ENCODE results near the gene PRL. TPM values are rescaled to one million over a fixed set of nuclear protein-coding genes. Genes with fewer than 3 reads are reported as not detected.

The PRL gene
- total RNA-seq, 1 experiment from 2014 or later, result not detected

- Mint-ChIP-seq H3K4me1 (ENCODE audit: insufficient read depth, unreplicated experiment) (no peaks in the 10 kb centered on the region), H3K27me3 (ENCODE audit: insufficient read depth, unreplicated experiment) (no peaks in the 10 kb centered on the region), H3K9me3 (ENCODE audit: unreplicated experiment) (no peaks in the 10 kb centered on the region), H3K4me3 (ENCODE audit: unreplicated experiment) (no peak overlapping the region), H3K36me3 (ENCODE audit: insufficient read depth, unreplicated experiment) (no peaks in the 10 kb centered on the region), H3K27ac (ENCODE audit: low read depth, unreplicated experiment) (no peak overlapping the region)
- intact Hi-C loops (cut with micrococcal nuclease), result no loop called here
- CTCF ChIA-PET, result no interaction called here
- TF ChIP-seq CTCF (IDR thresholded peaks at IDR 0.05; ENCODE audit: unreplicated experiment), result no peak
- BruUV-seq (replicated peaks), result no TSS peak
- POLR2A ChIA-PET, result no interaction called here
- no peak for DNase-seq (ENCODE audit: unreplicated experiment)
Observed at GRCh38 chr6:22290045-22290444, 6.8 kb downstream of the PRL start.

DNA sequence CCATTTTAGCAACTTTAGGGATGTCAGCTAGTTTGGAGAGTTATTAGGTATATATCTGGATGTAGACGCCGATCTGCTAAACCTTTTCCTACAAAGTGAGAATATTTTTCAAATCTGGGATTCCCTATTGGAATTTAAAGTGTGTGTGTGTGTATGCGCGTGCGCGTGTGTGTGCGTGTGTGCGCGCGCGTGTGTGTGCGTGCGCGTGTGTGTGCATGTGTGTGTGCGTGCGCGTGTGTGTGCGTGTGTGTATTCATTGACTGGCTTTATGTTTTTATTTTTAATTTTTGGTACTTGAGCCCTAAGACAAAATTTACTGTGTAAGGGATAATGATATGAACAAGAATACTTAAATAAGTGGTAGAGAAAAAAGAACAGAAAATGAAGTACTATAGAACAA is 8.1 kb downstream of the PRL start:
- CTCF ChIA-PET, result no interaction called here
- H3K36me3 Mint-ChIP-seq (ENCODE audit: insufficient read depth, unreplicated experiment), result no peaks in the 10 kb centered on the region
- DNase-seq (ENCODE audit: unreplicated experiment), result no peak
- intact Hi-C loops (cut with micrococcal nuclease), result no loop called here
- POLR2A ChIA-PET, result no interaction called here
- H3K4me3 Mint-ChIP-seq (ENCODE audit: unreplicated experiment), result no peak overlapping the region
- no peaks in the 10 kb centered on the region for H3K9me3 Mint-ChIP-seq (ENCODE audit: unreplicated experiment)
- TF ChIP-seq CTCF (IDR thresholded peaks at IDR 0.05; ENCODE audit: unreplicated experiment), result no peak
- no peaks in the 10 kb centered on the region for H3K4me1 Mint-ChIP-seq (ENCODE audit: insufficient read depth, unreplicated experiment)
- H3K27me3 Mint-ChIP-seq (ENCODE audit: insufficient read depth, unreplicated experiment), result no peaks in the 10 kb centered on the region
- BruUV-seq (replicated peaks), result no TSS peak
- no peak overlapping the region for H3K27ac Mint-ChIP-seq (ENCODE audit: low read depth, unreplicated experiment)

GRCh38 chr6:22284666-22285065 is 12.2 kb downstream of the PRL start:
- ChIA-PET CTCF (no interaction called here), POLR2A (no interaction called here)
- Mint-ChIP-seq H3K4me3 (ENCODE audit: unreplicated experiment) (no peak overlapping the region), H3K4me1 (ENCODE audit: insufficient read depth, unreplicated experiment) (no peaks in the 10 kb centered on the region), H3K9me3 (ENCODE audit: unreplicated experiment) (no peaks in the 10 kb centered on the region), H3K27ac (ENCODE audit: low read depth, unreplicated experiment) (no peak overlapping the region), H3K27me3 (ENCODE audit: insufficient read depth, unreplicated experiment) (no peaks in the 10 kb centered on the region), H3K36me3 (ENCODE audit: insufficient read depth, unreplicated experiment) (no peaks in the 10 kb centered on the region)
- no TSS peak for BruUV-seq (replicated peaks)
- intact Hi-C loops (cut with micrococcal nuclease), result no loop called here
- no peak for DNase-seq (ENCODE audit: unreplicated experiment)
- no peak for TF ChIP-seq CTCF (IDR thresholded peaks at IDR 0.05; ENCODE audit: unreplicated experiment)

DNA sequence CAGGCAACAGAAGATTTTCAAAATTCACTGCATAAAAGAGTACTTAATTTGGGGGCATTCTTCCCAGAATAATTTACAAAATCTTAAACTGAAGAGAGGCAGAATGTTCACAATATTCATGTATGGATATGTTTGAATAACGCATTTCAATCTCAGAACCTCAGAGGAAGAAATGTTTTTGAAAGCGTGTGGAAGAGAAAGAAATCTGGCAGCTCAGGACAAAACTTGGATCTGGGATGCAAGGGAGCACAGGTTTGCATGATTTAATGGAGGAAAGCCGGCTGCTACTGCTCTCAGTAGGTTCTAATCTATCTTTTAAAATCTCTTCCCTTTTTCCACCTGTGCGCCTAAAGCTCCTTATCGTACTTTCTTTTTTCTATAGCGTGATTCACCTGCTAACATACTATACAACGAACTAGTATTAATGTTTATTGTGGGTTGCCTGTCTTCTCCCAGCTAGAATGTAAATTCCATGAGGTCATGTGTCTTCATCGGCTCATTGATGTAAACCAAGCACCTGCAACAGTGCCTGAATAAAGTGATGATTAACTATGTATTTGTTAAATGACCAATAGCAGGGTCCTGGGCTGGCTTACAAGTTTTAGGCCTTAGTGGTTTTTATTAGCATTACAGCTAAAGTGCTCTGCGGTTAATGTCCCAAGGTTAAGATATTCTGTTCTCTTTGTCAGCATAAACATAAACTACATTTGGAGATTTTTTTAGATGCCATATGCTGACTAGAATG is 15.3 kb downstream of the PRL start:
- TF ChIP-seq CTCF (IDR thresholded peaks at IDR 0.05; ENCODE audit: unreplicated experiment), result no peak
- intact Hi-C loops (cut with micrococcal nuclease), result no loop called here

More for the DNA sequence above, 15.3 kb downstream of the PRL start:
- Mint-ChIP-seq H3K27me3 (ENCODE audit: insufficient read depth, unreplicated experiment) (no peaks in the 10 kb centered on the region), H3K36me3 (ENCODE audit: insufficient read depth, unreplicated experiment) (no peaks in the 10 kb centered on the region), H3K4me1 (ENCODE audit: insufficient read depth, unreplicated experiment) (no peaks in the 10 kb centered on the region), H3K9me3 (ENCODE audit: unreplicated experiment) (peaks cover 9% of the 10 kb centered on the region), H3K27ac (ENCODE audit: low read depth, unreplicated experiment) (no peak overlapping the region), H3K4me3 (ENCODE audit: unreplicated experiment) (no peak overlapping the region)
- ChIA-PET CTCF (interaction anchor here (0.6 kb wide), 2 partner anchors 24 to 420 kb away, joined by 3 read pairs; no protein-coding TSS in a partner anchor), POLR2A (no interaction called here)
- no peak for DNase-seq (ENCODE audit: unreplicated experiment)
- no TSS peak for BruUV-seq (replicated peaks)
